GM12878 (cell line): Measurements from ENCODE around the gene ACSL1. TPM values are rescaled to one million over a fixed set of nuclear protein-coding genes. Genes with fewer than 3 reads are reported as not detected.
A peak's percentile ranks its signal among the peaks of the same experiment; 100 is the strongest.

Experiments used
- ATAC-seq: fragments of 200-7000 bp; cut with Tn5 transposase; 3 replicates; pipeline ENCODE4 v1.9.1; 2020; ENCODE audit warnings: mild to moderate bottlenecking, moderate library complexity
- BruUV-seq: library from RNA; stranded (reverse); fragments of 400-500 nt; replicated peaks from 2 replicates; lab custom pipeline; 2021; lab: Mats Ljungman, UMichigan
- CTCF ChIA-PET: fragments of 300-600 bp; sonication (Branson Sonifier 250); formaldehyde crosslinking; extraction: SDS; loops from one replicate; lab custom pipeline; 2021; ENCODE audit warnings: inconsistent platforms; lab: Yijun Ruan, JAX
- POLR2A ChIA-PET: fragments of 350-600 bp; formaldehyde crosslinking; extraction: SDS; loops from one replicate; lab custom pipeline; 2021; ENCODE audit warnings: inconsistent platforms; lab: Charles Lee
- RAD21 ChIA-PET: fragments of 300-600 bp; sonication (Branson Sonifier 250); formaldehyde crosslinking; loops from one replicate; lab custom pipeline; 2023; ENCODE audit warnings: antibody characterized with exemption; ENCODE audit not compliant: unreplicated experiment; lab: Charles Lee
- SMC1A ChIA-PET: fragments of 300-600 bp; sonication (Branson Sonifier 250); formaldehyde crosslinking; loops from one replicate; lab custom pipeline; 2023; ENCODE audit not compliant: unreplicated experiment, uncharacterized antibody; lab: Charles Lee
- DNase-seq: peaks from one replicate; pipeline ENCODE4 v3.0.0-alpha.2; 2011; ENCODE audit warnings: low read depth, low spot score
- FAIRE-seq: peaks from 3 replicates; lab custom pipeline; 2011; peaks lifted over from hg19 to GRCh38; lab: Jason Lieb, UNC
- H2AFZ ChIP-seq: 2 replicates; pipeline ENCODE4 v1.6.0; 2011; ENCODE audit warnings: low read depth, low read length, control low read depth; ENCODE audit not compliant: control insufficient read depth
- H3K27ac ChIP-seq: 2 replicates; pipeline ENCODE4 v1.5.1; 2011; ENCODE audit warnings: control low read depth; ENCODE audit not compliant: control insufficient read depth, insufficient read depth
- H3K27me3 ChIP-seq, 2 experiments: replicated peaks in 1 of 2; 2 replicates each; pipeline versions ENCODE4 v1.6.0 to v1.6.1; 2011; ENCODE audit warnings: low read length in 1 of 2; ENCODE audit not compliant: control insufficient read depth in 2 of 2, insufficient read depth in 2 of 2
- H3K36me3 ChIP-seq, 2 experiments: 2 replicates each; pipeline ENCODE4 v1.5.1; 2011; ENCODE audit warnings: low read length in 1 of 2; ENCODE audit not compliant: control insufficient read depth in 2 of 2, insufficient read depth in 2 of 2
- H3K4me1 ChIP-seq: 2 replicates; pipeline ENCODE4 v1.6.1; 2011; ENCODE audit warnings: mild to moderate bottlenecking, low read length, moderate library complexity, mixed read lengths; ENCODE audit not compliant: control insufficient read depth, insufficient read depth
- H3K4me2 ChIP-seq: 2 replicates; pipeline ENCODE4 v1.6.0; 2011; ENCODE audit warnings: control low read depth; ENCODE audit not compliant: control insufficient read depth, insufficient read depth
- H3K4me3 ChIP-seq: fragments of 200-600 bp; sonication (generic); 2 replicates; pipeline ENCODE4 v1.5.1; 2016
- H3K79me2 ChIP-seq: 2 replicates; pipeline ENCODE4 v1.6.0; 2011; ENCODE audit warnings: low read length; ENCODE audit not compliant: control insufficient read depth, insufficient read depth
- H3K9ac ChIP-seq: 2 replicates; pipeline ENCODE4 v1.8.0; 2011; ENCODE audit warnings: low read length, control low read depth, mixed read lengths; ENCODE audit not compliant: control insufficient read depth, insufficient read depth
- H3K9me3 ChIP-seq: replicated peaks from 3 replicates; pipeline ENCODE4 v1.5.1; 2011; ENCODE audit warnings: mild to moderate bottlenecking, low read length; ENCODE audit not compliant: control insufficient read depth, insufficient read depth
- H4K20me1 ChIP-seq: 2 replicates; pipeline ENCODE4 v1.6.0; 2011; ENCODE audit not compliant: control insufficient read depth, insufficient read depth
- ASH2L ChIP-seq: fragments of 300-600, 200-600 bp; sonication (generic); IDR thresholded peaks from 2 replicates; pipeline ENCODE4 v1.6.1; 2017; ENCODE audit warnings: low read depth, mild to moderate bottlenecking, borderline replicate concordance
- ATF7 ChIP-seq: fragments of 450-650 bp; IDR thresholded peaks from 2 replicates; pipeline ENCODE4 v1.6.1; 2016; ENCODE audit warnings: low read depth, mild to moderate bottlenecking
- CREB1 ChIP-seq: IDR thresholded peaks from 2 replicates; pipeline ENCODE4 v1.6.1; 2012; ENCODE audit warnings: low read depth, mild to moderate bottlenecking, inconsistent platforms
- CREM ChIP-seq: IDR thresholded peaks from 2 replicates; pipeline ENCODE4 v1.6.1; 2014; ENCODE audit warnings: antibody characterized with exemption, low read depth
- EGR1 ChIP-seq, 2 experiments: IDR thresholded peaks; 1 replicate in 1 of 2; 2 replicates in 1 of 2; pipeline ENCODE4 v1.6.1; 2011 to 2012; ENCODE audit warnings: low read depth in 2 of 2, low read length in 2 of 2, borderline replicate concordance in 1 of 2, mild to moderate bottlenecking in 1 of 2, moderate library complexity in 1 of 2
- ESRRA ChIP-seq: IDR thresholded peaks from 2 replicates; pipeline ENCODE4 v1.6.1; 2012; ENCODE audit warnings: mild to moderate bottlenecking, low read length, improper control_type of control experiment
- ETV6 ChIP-seq, 2 experiments: fragments of 450-650 bp in 1 of 2; IDR thresholded peaks in 1 of 2; conservative IDR thresholded peaks in 1 of 2; 2 replicates each; pipeline ENCODE4 v1.6.1; 2014; ENCODE audit warnings: antibody characterized with exemption in 1 of 2, borderline replicate concordance in 1 of 2, low read depth in 1 of 2, mild to moderate bottlenecking in 1 of 2, moderate library complexity in 1 of 2
- FOXM1 ChIP-seq: IDR thresholded peaks from 2 replicates; pipeline ENCODE4 v1.6.1; 2012; ENCODE audit warnings: low read depth, mild to moderate bottlenecking, inconsistent platforms, low read length, moderate library complexity
- IKZF2 ChIP-seq, 2 experiments: fragments of 450-650 bp; IDR thresholded peaks; 2 replicates each; pipeline ENCODE4 v1.6.1; 2017; ENCODE audit warnings: mild to moderate bottlenecking in 2 of 2, moderate library complexity in 2 of 2
- MTA3 ChIP-seq: IDR thresholded peaks from 2 replicates; pipeline ENCODE4 v1.6.1; 2012; ENCODE audit warnings: low read length, inconsistent platforms, borderline replicate concordance
- NRF1 ChIP-seq: conservative IDR thresholded peaks from 2 replicates; pipeline ENCODE4 v1.6.1; 2011; ENCODE audit warnings: mild to moderate bottlenecking, low read depth, low read length, improper control_type of control experiment
- PAX5 ChIP-seq: IDR thresholded peaks from 2 replicates; pipeline ENCODE4 v1.6.1; 2011; ENCODE audit warnings: low read depth, low read length, borderline replicate concordance
- POU2F2 ChIP-seq: IDR thresholded peaks from 3 replicates; pipeline ENCODE4 v1.6.1; 2011; ENCODE audit warnings: low read depth, mild to moderate bottlenecking, low read length, borderline replicate concordance
- TCF12 ChIP-seq: IDR thresholded peaks from 2 replicates; pipeline ENCODE4 v1.6.1; 2011; ENCODE audit warnings: low read depth, mild to moderate bottlenecking, low read length
- WGBS: methylation state at CpG from one replicate; pipeline ENCODE4 v1.1.6; 2016; ENCODE audit warnings: low lambda C conversion rate; ENCODE audit not compliant: insufficient replicate concordance, insufficient coverage; ENCODE audit errors: missing lambda C conversion rate; 5-methylcytosine and 5-hydroxymethylcytosine counted together
- in situ Hi-C: fragments of 300-500 bp; cut with MboI; formaldehyde crosslinking; loops from 9 replicates; pipeline ENCODE4 v1.14.3; 2018; ENCODE audit warnings: mixed read lengths
- intact Hi-C: fragments of 100-400 bp; cut with micrococcal nuclease; formaldehyde crosslinking; loops from one replicate; pipeline ENCODE4 v1.14.2; 2022; ENCODE audit not compliant: unreplicated experiment
- polyA plus RNA-seq, 11 experiments: library from polyadenylated mRNA; depleted of rRNA in 4 of 11; unstranded in 6 of 11; stranded (reverse) in 5 of 11; fragments of >200 nt; fragmentation: Nextera tagmentation in 4 of 11; fragmentation: Illumina TruSeq in 1 of 11; extraction: Ambion mirVana in 4 of 11; extraction: Trizol in 1 of 11; gene quantifications; 1 replicate in 1 of 11; 2 replicates in 10 of 11; pipeline versions ENCODE4 v1.2.1 to v1.2.3, GENCODE V29; 2011 to 2016; ENCODE audit warnings: inconsistent platforms in 2 of 11, missing spikeins in 2 of 11, low read depth in 1 of 11
- total RNA-seq, 4 experiments: library from RNA; depleted of rRNA in 3 of 4; stranded (reverse); fragments of >200 nt in 3 of 4; fragmentation: Illumina TruSeq in 1 of 4; extraction: Trizol in 1 of 4; gene quantifications; 2 replicates each; pipeline versions ENCODE4 v1.2.1 to v1.2.3, GENCODE V29; 2013 to 2021
- TF ChIP-seq, protein P1 (sequence below): IDR thresholded peaks from 2 replicates; pipeline ENCODE4 v1.6.1; 2011; ENCODE audit warnings: low read depth, mild to moderate bottlenecking, low read length, moderate library complexity, borderline replicate concordance; ENCODE audit errors: extremely low read depth
- TF ChIP-seq, protein P2 (sequence below): fragments of 450-650 bp; formaldehyde crosslinking; IDR thresholded peaks from 2 replicates; pipeline ENCODE4 v1.5.0; 2022; ENCODE audit warnings: mild to moderate bottlenecking, missing genetic modification characterization
- TF ChIP-seq, protein P3 (sequence below): fragments of 450-650 bp; formaldehyde crosslinking; IDR thresholded peaks from 2 replicates; pipeline ENCODE4 v1.4.0; 2022; ENCODE audit warnings: mild to moderate bottlenecking, moderate library complexity

Gene ACSL1
- total and polyA plus RNA-seq, 10 of the 15 experiments (the other 5 are each of a cell fraction or from before 2014, with no cell fraction given), result 30.7 to 68.1 (median 58.7) TPM

DNA sequence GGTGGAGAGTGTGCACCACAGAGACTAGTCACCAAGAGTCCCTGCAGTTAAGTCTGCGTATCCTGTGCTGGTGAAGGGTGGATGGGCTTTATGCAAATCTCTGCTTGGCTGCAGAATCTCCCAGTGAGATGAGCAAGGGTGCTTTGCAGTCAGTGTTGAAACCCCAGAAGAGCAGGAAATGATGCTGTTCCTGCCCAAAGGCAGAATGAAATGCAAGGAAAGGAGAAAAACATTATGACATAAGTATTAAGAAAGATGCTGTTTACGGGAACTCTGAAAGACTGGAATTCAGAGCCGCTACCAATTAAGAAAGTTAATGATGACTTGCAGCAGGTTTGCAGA lies 25.4 kb upstream of the ACSL1 start:
- Histone ChIP-seq H3K27ac (peak overlapping the region; percentile 54), H4K20me1 (no peaks in the 10 kb centered on the region), H3K4me1 (peaks cover 63% of the 10 kb centered on the region), H3K79me2 (no peaks in the 10 kb centered on the region), H2AFZ (0 out of 2 replicates have a peak overlapping the region, but pooled peaks have one; percentile 12), H3K4me2 (peak overlapping the region; percentile 88), H3K36me3 (no peaks in the 10 kb centered on the region), H3K4me3 (peak overlapping the region; percentile 38), H3K9me3 (no peaks in the 10 kb centered on the region), H3K9ac (no peak overlapping the region), H3K27me3 (no peaks in the 10 kb centered on the region)
- 1% methylated on average over 3 of the region's 3 CpGs for WGBS
- no TSS peak for BruUV-seq
- POLR2A ChIA-PET, result interaction anchor here (0.7 to 0.8 kb wide), 2 partner anchors 9 to 36 kb away, joined by 3 to 4 read pairs; no protein-coding TSS in a partner anchor
- ATAC-seq, result peak; percentile 76
- FAIRE-seq, result peak; percentile 84
- DNase-seq, result peak; percentile 81
- CTCF ChIA-PET, result interaction anchor here (1.0 to 1.1 kb wide), 2 partner anchors 29 to 55 kb away, joined by 3 read pairs; no protein-coding TSS in a partner anchor
- SMC1A ChIA-PET, result interaction anchor here (0.8 to 4.9 kb wide), 6 partner anchors 8 to 86 kb away, joined by 3 to 35 read pairs (median 10); no protein-coding TSS in a partner anchor
- intact Hi-C loops, result loop anchor here (10.0 kb wide), 1 partner anchor 566 kb away; no protein-coding TSS in a partner anchor
- in situ Hi-C loops, result no loop called here
- RAD21 ChIA-PET, result interaction anchor here (1.2 to 5.0 kb wide), 5 partner anchors 9 to 68 kb away, joined by 3 to 47 read pairs (median 18); partner anchors contain the start of gene ACSL1
- no peak for TF ChIP-seq MTA3
- no peak for TF ChIP-seq ESRRA
- no peak for TF ChIP-seq ASH2L
- TF ChIP-seq ETV6 (conservative IDR thresholded peaks at IDR 0.05 in 1 of 2, IDR thresholded peaks at IDR 0.05 in 1 of 2; ENCODE audit: borderline replicate concordance in 1 of 2, low read depth in 1 of 2), result peak in 1 of 2 experiments; percentile 6; a peak in 1 of 4 replicates
- TF ChIP-seq TCF12, result no peak
- TF ChIP-seq, protein P1, sequence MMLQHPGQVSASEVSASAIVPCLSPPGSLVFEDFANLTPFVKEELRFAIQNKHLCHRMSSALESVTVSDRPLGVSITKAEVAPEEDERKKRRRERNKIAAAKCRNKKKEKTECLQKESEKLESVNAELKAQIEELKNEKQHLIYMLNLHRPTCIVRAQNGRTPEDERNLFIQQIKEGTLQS, result no peak
- peak in 1 of 2 experiments; percentile 70; a peak in 2 of 4 replicates for TF ChIP-seq IKZF2 (IDR thresholded peaks at IDR 0.05)
- TF ChIP-seq FOXM1, result no peak
- no peak for TF ChIP-seq EGR1 (IDR thresholded peaks at IDR 0.05; ENCODE audit: borderline replicate concordance in 1 of 2, low read depth in 2 of 2, low read length in 2 of 2)
- TF ChIP-seq PAX5, result 0 out of 2 replicates have a peak, but pooled peaks have one; percentile 23
- TF ChIP-seq ATF7, result peak; percentile 47; the same call in 1 of the 2 replicates
- TF ChIP-seq POU2F2, result peak; percentile 98
- TF ChIP-seq CREB1, result peak; percentile 51; the same call in 1 of the 2 replicates
- no peak for TF ChIP-seq NRF1
- TF ChIP-seq, protein P2, sequence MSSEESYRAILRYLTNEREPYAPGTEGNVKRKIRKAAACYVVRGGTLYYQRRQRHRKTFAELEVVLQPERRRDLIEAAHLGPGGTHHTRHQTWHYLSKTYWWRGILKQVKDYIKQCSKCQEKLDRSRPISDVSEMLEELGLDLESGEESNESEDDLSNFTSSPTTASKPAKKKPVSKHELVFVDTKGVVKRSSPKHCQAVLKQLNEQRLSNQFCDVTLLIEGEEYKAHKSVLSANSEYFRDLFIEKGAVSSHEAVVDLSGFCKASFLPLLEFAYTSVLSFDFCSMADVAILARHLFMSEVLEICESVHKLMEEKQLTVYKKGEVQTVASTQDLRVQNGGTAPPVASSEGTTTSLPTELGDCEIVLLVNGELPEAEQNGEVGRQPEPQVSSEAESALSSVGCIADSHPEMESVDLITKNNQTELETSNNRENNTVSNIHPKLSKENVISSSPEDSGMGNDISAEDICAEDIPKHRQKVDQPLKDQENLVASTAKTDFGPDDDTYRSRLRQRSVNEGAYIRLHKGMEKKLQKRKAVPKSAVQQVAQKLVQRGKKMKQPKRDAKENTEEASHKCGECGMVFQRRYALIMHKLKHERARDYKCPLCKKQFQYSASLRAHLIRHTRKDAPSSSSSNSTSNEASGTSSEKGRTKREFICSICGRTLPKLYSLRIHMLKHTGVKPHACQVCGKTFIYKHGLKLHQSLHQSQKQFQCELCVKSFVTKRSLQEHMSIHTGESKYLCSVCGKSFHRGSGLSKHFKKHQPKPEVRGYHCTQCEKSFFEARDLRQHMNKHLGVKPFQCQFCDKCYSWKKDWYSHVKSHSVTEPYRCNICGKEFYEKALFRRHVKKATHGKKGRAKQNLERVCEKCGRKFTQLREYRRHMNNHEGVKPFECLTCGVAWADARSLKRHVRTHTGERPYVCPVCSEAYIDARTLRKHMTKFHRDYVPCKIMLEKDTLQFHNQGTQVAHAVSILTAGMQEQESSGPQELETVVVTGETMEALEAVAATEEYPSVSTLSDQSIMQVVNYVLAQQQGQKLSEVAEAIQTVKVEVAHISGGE (CRISPR knock-in tag), result no peak
- peak; percentile 44; the same call in 1 of the 2 replicates for TF ChIP-seq CREM
- TF ChIP-seq, protein P3, sequence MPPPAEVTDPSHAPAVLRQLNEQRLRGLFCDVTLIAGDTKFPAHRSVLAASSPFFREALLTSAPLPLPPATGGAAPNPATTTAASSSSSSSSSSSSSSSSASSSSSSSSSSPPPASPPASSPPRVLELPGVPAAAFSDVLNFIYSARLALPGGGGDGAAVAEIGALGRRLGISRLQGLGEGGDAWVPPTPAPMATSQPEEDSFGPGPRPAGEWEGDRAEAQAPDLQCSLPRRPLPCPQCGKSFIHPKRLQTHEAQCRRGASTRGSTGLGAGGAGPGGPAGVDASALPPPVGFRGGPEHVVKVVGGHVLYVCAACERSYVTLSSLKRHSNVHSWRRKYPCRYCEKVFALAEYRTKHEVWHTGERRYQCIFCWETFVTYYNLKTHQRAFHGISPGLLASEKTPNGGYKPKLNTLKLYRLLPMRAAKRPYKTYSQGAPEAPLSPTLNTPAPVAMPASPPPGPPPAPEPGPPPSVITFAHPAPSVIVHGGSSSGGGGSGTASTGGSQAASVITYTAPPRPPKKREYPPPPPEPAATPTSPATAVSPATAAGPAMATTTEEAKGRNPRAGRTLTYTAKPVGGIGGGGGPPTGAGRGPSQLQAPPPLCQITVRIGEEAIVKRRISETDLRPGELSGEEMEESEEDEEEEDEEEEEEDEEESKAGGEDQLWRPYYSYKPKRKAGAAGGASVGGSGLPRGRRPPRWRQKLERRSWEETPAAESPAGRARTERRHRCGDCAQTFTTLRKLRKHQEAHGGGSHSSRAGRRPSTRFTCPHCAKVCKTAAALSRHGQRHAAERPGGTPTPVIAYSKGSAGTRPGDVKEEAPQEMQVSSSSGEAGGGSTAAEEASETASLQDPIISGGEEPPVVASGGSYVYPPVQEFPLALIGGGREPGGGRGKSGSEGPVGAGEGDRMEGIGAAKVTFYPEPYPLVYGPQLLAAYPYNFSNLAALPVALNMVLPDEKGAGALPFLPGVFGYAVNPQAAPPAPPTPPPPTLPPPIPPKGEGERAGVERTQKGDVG (CRISPR knock-in tag), result no peak
